Spleen (tissue), 7 donors: Measurements from ENCODE around the gene CD47.

Experiments
- POLR2A ChIP-seq, 3 donors: fragments of 450-650 bp; IDR thresholded peaks; one replicate each; pipeline ENCODE4 v1.5.1; 2017; ENCODE audit warnings: antibody characterized with exemption in 3 of 3, mild to moderate bottlenecking in 1 of 3
- POLR2AphosphoS5 ChIP-seq, 3 donors: sonication (generic); formaldehyde crosslinking; IDR thresholded peaks; one replicate each; pipeline ENCODE4 v1.5.1; 2017; ENCODE audit warnings: antibody characterized with exemption in 3 of 3
- TF ChIP-seq, protein P1 (sequence below), 11 experiments: fragments of 200-600 bp in 7 of 11; fragments of 450-650 bp in 4 of 11; sonication (generic) in 4 of 11; IDR thresholded peaks in 8 of 11; conservative IDR thresholded peaks in 3 of 11; 1 replicate in 7 of 11; 2 replicates in 4 of 11; pipeline versions ENCODE4 v1.4.0 to v1.8.0; 2016 to 2021; ENCODE audit warnings: antibody characterized with exemption in 11 of 11, inconsistent platforms in 4 of 11, mild to moderate bottlenecking in 1 of 11
- donor health status: DM: no; HTN: no; CAD: no; lungs with moderate emphysema.
- donor health status: DM: no; HTN: no; CAD: no.
- donor health status: DM: no; HTN: no; CAD: no.

DNA sequence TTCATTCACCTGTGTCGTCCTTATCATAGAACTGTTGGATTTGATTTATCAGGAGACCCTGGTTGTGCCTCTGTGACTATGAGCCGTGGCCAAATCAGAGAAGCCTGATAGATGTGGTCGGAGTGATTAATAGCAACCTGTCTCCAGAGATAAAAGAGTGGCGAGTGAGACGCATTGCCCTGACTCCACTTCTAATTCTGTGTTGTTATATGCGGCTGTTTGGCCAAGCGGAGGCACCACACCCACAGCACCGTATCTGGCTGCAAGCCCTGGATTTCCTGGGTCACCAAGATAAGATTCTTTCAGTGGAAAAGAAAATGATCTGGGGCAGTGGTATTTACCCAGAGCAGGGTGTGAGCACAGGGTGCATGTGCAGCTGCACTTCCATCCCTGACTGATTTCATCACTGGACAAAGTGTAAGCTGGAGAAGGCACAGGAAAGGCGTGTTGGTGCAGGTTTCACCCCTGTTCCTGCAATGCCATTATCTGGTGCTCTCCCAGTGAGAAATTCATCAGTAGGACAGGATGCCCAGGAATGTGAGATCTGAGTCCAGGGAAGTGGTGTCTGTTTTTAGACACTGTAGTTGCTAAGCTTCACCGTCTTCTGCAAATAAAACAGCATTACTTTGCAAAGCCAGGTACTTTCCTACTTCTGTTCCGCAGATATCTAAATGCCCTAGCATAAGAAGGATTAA is 84.6 kb downstream of the CD47 start:
- TF ChIP-seq, protein P1, sequence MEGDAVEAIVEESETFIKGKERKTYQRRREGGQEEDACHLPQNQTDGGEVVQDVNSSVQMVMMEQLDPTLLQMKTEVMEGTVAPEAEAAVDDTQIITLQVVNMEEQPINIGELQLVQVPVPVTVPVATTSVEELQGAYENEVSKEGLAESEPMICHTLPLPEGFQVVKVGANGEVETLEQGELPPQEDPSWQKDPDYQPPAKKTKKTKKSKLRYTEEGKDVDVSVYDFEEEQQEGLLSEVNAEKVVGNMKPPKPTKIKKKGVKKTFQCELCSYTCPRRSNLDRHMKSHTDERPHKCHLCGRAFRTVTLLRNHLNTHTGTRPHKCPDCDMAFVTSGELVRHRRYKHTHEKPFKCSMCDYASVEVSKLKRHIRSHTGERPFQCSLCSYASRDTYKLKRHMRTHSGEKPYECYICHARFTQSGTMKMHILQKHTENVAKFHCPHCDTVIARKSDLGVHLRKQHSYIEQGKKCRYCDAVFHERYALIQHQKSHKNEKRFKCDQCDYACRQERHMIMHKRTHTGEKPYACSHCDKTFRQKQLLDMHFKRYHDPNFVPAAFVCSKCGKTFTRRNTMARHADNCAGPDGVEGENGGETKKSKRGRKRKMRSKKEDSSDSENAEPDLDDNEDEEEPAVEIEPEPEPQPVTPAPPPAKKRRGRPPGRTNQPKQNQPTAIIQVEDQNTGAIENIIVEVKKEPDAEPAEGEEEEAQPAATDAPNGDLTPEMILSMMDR (IDR thresholded peaks at IDR 0.05 in 8 of 11, conservative IDR thresholded peaks at IDR 0.05 in 3 of 11) = no peak
- no peak for TF ChIP-seq POLR2AphosphoS5 (IDR thresholded peaks at IDR 0.05)
- TF ChIP-seq POLR2A (IDR thresholded peaks at IDR 0.05) = no peak
